Neutrophil (primary cell): ENCODE measurements around the gene ATR.
"Not testable (repeated sequence)": the region's sequence is repeated elsewhere in the genome, so short reads cannot be mapped to it uniquely, and the experiment has no call there.

ENCODE experiments used
- H3K27ac ChIP-seq: fragments of 200-600 bp; sonication (generic); 2 replicates; pipeline ENCODE4 v1.5.1; 2016; ENCODE audit warnings: mild to moderate bottlenecking, moderate library complexity
- H3K27me3 ChIP-seq: fragments of 200-600 bp; sonication (generic); 2 replicates; pipeline ENCODE4 v1.6.0; 2016; ENCODE audit warnings: mild to moderate bottlenecking
- H3K36me3 ChIP-seq: fragments of 200-600 bp; sonication (generic); 2 replicates; pipeline ENCODE4 v1.5.1; 2017
- H3K4me1 ChIP-seq, 2 experiments: fragments of 200-600 bp in 1 of 2; sonication (generic) in 1 of 2; 1 replicate in 1 of 2; 2 replicates in 1 of 2; pipeline versions ENCODE4 v1.5.1 to v1.6.1; 2013 to 2016; ENCODE audit warnings: low read depth in 1 of 2, low read length in 1 of 2, mild to moderate bottlenecking in 1 of 2, moderate library complexity in 1 of 2; ENCODE audit not compliant: control insufficient read depth in 1 of 2, insufficient read depth in 1 of 2
- H3K4me3 ChIP-seq, 2 experiments: fragments of 200-600 bp in 1 of 2; sonication (generic) in 1 of 2; 1 replicate in 1 of 2; 2 replicates in 1 of 2; pipeline ENCODE4 v1.5.1; 2013 to 2016; ENCODE audit warnings: low read depth in 1 of 2, low read length in 1 of 2, mild to moderate bottlenecking in 1 of 2, moderate library complexity in 1 of 2
- H3K9me3 ChIP-seq: fragments of 200-600 bp; sonication (generic); 2 replicates; pipeline ENCODE4 v1.5.1; 2016
- TF ChIP-seq, protein P1 (sequence below): fragments of 200-600 bp; sonication (generic); IDR thresholded peaks from 2 replicates; pipeline ENCODE4 v1.5.1; 2016; ENCODE audit warnings: antibody characterized with exemption

ATR gene

DNA sequence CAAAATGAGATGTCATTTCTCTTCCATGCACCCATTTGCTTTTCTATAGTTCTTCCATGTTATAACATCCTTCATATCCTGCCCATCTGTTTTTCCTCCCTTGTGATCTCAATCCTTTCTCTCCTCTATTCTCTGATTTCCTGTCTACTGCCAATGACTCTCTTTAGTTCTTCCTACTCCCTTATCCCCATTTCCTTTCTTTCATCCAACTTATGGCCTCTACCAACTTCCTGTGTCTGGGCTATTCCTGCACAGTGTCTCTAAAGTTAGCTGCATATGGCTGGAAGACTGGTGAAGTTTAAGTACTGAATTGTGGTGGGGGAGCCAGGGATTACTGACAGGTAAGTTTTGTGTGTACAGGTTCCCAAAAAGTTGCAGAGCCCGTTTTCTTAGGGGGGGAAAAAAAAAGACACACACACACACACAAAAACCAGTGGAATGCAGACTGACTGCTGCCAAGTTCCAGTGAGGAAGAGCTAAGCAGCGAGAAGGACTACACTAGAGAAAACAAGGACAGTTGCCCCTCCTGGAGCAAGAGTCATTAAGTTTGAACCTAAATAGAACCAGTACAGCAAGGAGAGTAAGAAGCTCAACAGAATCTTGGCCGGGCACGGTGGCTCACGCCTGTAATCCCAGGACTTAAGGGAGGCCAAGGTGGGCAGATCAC, 159.5 kb downstream of the ATR start:
- TF ChIP-seq, protein P1, sequence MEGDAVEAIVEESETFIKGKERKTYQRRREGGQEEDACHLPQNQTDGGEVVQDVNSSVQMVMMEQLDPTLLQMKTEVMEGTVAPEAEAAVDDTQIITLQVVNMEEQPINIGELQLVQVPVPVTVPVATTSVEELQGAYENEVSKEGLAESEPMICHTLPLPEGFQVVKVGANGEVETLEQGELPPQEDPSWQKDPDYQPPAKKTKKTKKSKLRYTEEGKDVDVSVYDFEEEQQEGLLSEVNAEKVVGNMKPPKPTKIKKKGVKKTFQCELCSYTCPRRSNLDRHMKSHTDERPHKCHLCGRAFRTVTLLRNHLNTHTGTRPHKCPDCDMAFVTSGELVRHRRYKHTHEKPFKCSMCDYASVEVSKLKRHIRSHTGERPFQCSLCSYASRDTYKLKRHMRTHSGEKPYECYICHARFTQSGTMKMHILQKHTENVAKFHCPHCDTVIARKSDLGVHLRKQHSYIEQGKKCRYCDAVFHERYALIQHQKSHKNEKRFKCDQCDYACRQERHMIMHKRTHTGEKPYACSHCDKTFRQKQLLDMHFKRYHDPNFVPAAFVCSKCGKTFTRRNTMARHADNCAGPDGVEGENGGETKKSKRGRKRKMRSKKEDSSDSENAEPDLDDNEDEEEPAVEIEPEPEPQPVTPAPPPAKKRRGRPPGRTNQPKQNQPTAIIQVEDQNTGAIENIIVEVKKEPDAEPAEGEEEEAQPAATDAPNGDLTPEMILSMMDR, result no peak
- Histone ChIP-seq H3K27ac (no peak overlapping the region), H3K36me3 (peaks cover 89% of the 10 kb centered on the region), H3K9me3 (no peaks in the 10 kb centered on the region), H3K27me3 (no peaks in the 10 kb centered on the region), H3K4me1 (peaks cover 4% of the 10 kb centered on the region in 2 experiments), H3K4me3 (no peak overlapping the region)

GRCh38 chr3:142417302-142417701, 161.2 kb downstream of the ATR start:
- peaks cover 4% of the 10 kb centered on the region in 2 experiments for H3K4me1 ChIP-seq
- peaks cover 99% of the 10 kb centered on the region for H3K36me3 ChIP-seq
- no peak overlapping the region for H3K27ac ChIP-seq
- H3K27me3 ChIP-seq, result no peaks in the 10 kb centered on the region
- TF ChIP-seq, protein P1, result no peak
- no peaks in the 10 kb centered on the region for H3K9me3 ChIP-seq
- no peak overlapping the region for H3K4me3 ChIP-seq

GRCh38 chr3:142400537-142400936, 178.0 kb downstream of the ATR start:
- H3K4me3 ChIP-seq, H3K9me3 ChIP-seq, H3K27ac ChIP-seq, H3K27me3 ChIP-seq, H3K4me1 ChIP-seq: not testable (repeated sequence)
- H3K36me3 ChIP-seq, result peaks cover 97% of the 10 kb centered on the region
